Parathyroid adenoma (tissue), 2 donors: ENCODE results near the gene LRP1B.

ENCODE experiments used
- H2AFZ ChIP-seq: fragments of 300-600 bp; sonication (generic); one replicate; pipeline ENCODE4 v1.7.0; 2017; ENCODE audit warnings: antibody characterized with exemption, mild to moderate bottlenecking
- H3K27ac ChIP-seq: fragments of 300-600 bp; sonication (generic); one replicate; pipeline ENCODE4 v1.7.0; 2017
- H3K27me3 ChIP-seq: fragments of 300-600 bp; sonication (generic); one replicate; pipeline ENCODE4 v1.7.0; 2017; ENCODE audit warnings: low read length; ENCODE audit not compliant: control insufficient read depth, insufficient read depth
- H3K36me3 ChIP-seq: fragments of 300-600 bp; sonication (generic); one replicate; pipeline ENCODE4 v1.7.0; 2017; ENCODE audit warnings: low read length; ENCODE audit not compliant: control insufficient read depth, insufficient read depth
- H3K4me1 ChIP-seq: fragments of 300-600 bp; sonication (generic); one replicate; pipeline ENCODE4 v1.7.0; 2017; ENCODE audit warnings: control low read depth
- H3K4me2 ChIP-seq: fragments of 300-600 bp; sonication (generic); one replicate; pipeline ENCODE4 v1.7.0; 2017; ENCODE audit warnings: low read length
- H3K4me3 ChIP-seq: fragments of 300-600 bp; sonication (generic); one replicate; pipeline ENCODE4 v1.7.0; 2017; ENCODE audit warnings: low read depth, low read length
- H3K79me2 ChIP-seq: fragments of 300-600 bp; sonication (generic); one replicate; pipeline ENCODE4 v1.7.0; 2017; ENCODE audit warnings: control low read depth
- H3K9ac ChIP-seq: fragments of 300-600 bp; sonication (generic); one replicate; pipeline ENCODE4 v1.7.0; 2017; ENCODE audit warnings: mild to moderate bottlenecking
- H3K9me3 ChIP-seq: fragments of 300-600 bp; sonication (generic); one replicate; pipeline ENCODE4 v1.7.0; 2017; ENCODE audit warnings: low read length; ENCODE audit not compliant: control insufficient read depth
- TF ChIP-seq, protein P1 (sequence below): fragments of 300-600 bp; sonication (generic); IDR thresholded peaks from one replicate; pipeline ENCODE4 v1.7.0; 2017; ENCODE audit warnings: antibody characterized with exemption, mild to moderate bottlenecking
- donor health status: primary hyperparathyroidism.

Gene LRP1B

DNA sequence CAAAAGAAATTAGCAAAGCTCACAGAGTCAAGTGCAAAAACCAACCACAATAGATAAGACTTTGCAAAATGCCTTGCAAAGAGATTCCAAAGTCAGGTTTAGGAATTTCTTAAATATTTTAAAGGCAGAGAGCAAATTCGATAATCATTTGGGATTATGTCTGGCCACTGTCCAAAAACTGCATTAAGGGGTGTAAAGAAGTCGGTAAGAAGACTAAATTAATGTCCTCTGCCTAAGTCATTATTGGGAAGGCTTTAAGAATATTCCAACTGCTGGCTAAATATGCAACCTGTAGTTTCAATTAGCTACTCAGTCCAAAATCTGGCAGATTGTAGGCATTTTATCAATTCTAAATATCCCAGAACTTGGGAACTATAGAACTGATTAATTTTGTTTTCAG lies 13.7 kb upstream of the LRP1B start:
- H2AFZ ChIP-seq: no peak overlapping the region
- no peaks in the 10 kb centered on the region for H3K9me3 ChIP-seq
- no peaks in the 10 kb centered on the region for H3K79me2 ChIP-seq
- H3K4me1 ChIP-seq: no peaks in the 10 kb centered on the region
- no peak overlapping the region for H3K4me2 ChIP-seq
- no peak overlapping the region for H3K4me3 ChIP-seq
- TF ChIP-seq, protein P1, sequence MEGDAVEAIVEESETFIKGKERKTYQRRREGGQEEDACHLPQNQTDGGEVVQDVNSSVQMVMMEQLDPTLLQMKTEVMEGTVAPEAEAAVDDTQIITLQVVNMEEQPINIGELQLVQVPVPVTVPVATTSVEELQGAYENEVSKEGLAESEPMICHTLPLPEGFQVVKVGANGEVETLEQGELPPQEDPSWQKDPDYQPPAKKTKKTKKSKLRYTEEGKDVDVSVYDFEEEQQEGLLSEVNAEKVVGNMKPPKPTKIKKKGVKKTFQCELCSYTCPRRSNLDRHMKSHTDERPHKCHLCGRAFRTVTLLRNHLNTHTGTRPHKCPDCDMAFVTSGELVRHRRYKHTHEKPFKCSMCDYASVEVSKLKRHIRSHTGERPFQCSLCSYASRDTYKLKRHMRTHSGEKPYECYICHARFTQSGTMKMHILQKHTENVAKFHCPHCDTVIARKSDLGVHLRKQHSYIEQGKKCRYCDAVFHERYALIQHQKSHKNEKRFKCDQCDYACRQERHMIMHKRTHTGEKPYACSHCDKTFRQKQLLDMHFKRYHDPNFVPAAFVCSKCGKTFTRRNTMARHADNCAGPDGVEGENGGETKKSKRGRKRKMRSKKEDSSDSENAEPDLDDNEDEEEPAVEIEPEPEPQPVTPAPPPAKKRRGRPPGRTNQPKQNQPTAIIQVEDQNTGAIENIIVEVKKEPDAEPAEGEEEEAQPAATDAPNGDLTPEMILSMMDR: no peak
- no peak overlapping the region for H3K9ac ChIP-seq
- H3K27ac ChIP-seq: no peak overlapping the region
- H3K27me3 ChIP-seq: no peaks in the 10 kb centered on the region
- no peaks in the 10 kb centered on the region for H3K36me3 ChIP-seq

GRCh38 chr2:142142595-142142994 lies 11.8 kb upstream of the LRP1B start:
- TF ChIP-seq, protein P1: no peak
- H3K27ac ChIP-seq: no peak overlapping the region
- H3K4me2 ChIP-seq: no peak overlapping the region
- no peak overlapping the region for H2AFZ ChIP-seq
- H3K27me3 ChIP-seq: no peaks in the 10 kb centered on the region
- no peaks in the 10 kb centered on the region for H3K4me1 ChIP-seq
- H3K36me3 ChIP-seq: no peaks in the 10 kb centered on the region
- no peaks in the 10 kb centered on the region for H3K9me3 ChIP-seq
- no peak overlapping the region for H3K4me3 ChIP-seq
- no peaks in the 10 kb centered on the region for H3K79me2 ChIP-seq
- H3K9ac ChIP-seq: no peak overlapping the region

DNA sequence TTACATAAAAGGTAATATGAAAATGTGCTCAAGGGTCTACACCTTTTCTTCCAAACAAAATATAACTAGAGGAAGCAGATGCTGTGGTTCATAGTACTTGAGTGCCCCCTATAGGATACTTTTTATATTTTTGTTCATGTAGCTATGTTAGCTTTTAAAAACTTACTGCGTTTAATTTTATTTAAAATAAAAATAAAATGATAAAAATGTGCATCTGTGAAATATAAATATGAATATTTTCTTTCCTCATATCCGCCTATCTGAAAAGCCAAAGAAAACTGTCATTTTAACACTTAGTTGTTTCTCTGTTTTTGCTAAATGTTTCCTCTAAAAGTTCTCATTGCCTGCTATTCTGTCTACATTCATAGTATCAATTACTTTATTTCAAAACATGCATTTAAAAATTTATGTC lies 9.6 kb upstream of the LRP1B start:
- Histone ChIP-seq H3K4me1 (no peaks in the 10 kb centered on the region), H3K9ac (no peak overlapping the region), H3K27ac (no peak overlapping the region), H3K36me3 (no peaks in the 10 kb centered on the region), H3K4me3 (no peak overlapping the region), H2AFZ (no peak overlapping the region), H3K79me2 (no peaks in the 10 kb centered on the region), H3K27me3 (no peaks in the 10 kb centered on the region), H3K9me3 (no peaks in the 10 kb centered on the region), H3K4me2 (no peak overlapping the region)
- TF ChIP-seq, protein P1: peak; percentile 73

DNA sequence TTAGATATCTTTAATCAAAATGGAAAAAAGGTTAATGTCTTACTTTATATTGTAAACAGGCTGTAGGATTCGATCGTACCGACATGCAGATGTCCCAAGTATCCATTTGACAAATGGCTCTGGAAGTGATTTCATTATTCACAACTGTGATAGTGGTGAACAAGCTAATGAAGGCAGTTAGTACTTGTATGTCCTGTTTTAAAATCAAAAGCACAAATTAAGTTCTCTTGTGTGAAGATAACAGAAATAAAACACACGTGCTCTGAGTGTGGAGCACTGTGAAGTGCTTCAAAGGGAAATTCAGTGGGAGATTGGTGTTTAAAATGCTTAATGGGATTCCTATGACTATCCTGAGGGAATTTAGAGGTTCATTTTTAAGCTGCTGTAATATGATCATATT lies 8.6 kb upstream of the LRP1B start:
- Histone ChIP-seq H3K27ac (no peak overlapping the region), H3K4me1 (no peaks in the 10 kb centered on the region), H3K9me3 (no peaks in the 10 kb centered on the region), H3K79me2 (no peaks in the 10 kb centered on the region), H3K4me3 (no peak overlapping the region), H2AFZ (peak overlapping the region; percentile 0), H3K36me3 (no peaks in the 10 kb centered on the region), H3K4me2 (no peak overlapping the region), H3K9ac (no peak overlapping the region), H3K27me3 (no peaks in the 10 kb centered on the region)
- TF ChIP-seq, protein P1: no peak

DNA sequence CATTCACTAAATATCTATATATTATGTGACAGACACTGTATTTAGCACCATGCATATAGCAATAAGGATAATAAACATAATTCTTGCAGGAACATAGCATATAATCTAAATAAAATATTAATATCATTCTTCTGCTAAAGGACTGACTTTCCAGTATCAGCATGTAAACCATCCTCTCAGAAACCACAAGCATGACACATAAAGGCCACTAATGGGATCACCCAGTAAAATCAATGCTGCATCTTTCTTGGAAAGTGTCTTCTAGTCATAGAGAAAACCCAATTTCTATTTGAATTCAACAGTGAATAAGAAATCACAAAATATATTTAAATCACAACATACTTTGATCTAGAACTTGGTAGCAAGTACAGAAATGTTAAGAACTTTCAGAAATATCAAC lies 5.8 kb upstream of the LRP1B start:
- no peaks in the 10 kb centered on the region for H3K9me3 ChIP-seq

More for the DNA sequence above, 5.8 kb upstream of the LRP1B start:
- Histone ChIP-seq H2AFZ (no peak overlapping the region), H3K4me1 (no peaks in the 10 kb centered on the region), H3K27ac (no peak overlapping the region), H3K4me2 (no peak overlapping the region), H3K4me3 (no peak overlapping the region), H3K27me3 (no peaks in the 10 kb centered on the region), H3K36me3 (no peaks in the 10 kb centered on the region), H3K79me2 (no peaks in the 10 kb centered on the region), H3K9ac (no peak overlapping the region)
- TF ChIP-seq, protein P1: no peak
